HEK293T (cell line): Measurements from ENCODE around the gene ERO1B.

Experiments used
- ARNT ChIP-seq: fragments of 450-650 bp; IDR thresholded peaks from 2 replicates; pipeline ENCODE4 v1.6.1; 2017; ENCODE audit warnings: mild to moderate bottlenecking
- BHLHE40 ChIP-seq: fragments of 450-650 bp; IDR thresholded peaks from 2 replicates; pipeline ENCODE4 v1.6.1; 2016; ENCODE audit warnings: mild to moderate bottlenecking, moderate library complexity, borderline replicate concordance
- L3MBTL2 ChIP-seq: fragments of 450-650 bp; conservative IDR thresholded peaks from 2 replicates; pipeline ENCODE4 v1.6.1; 2016; ENCODE audit warnings: mild to moderate bottlenecking
- LEF1 ChIP-seq: fragments of 450-650 bp; IDR thresholded peaks from 2 replicates; pipeline ENCODE4 v1.6.1; 2017; ENCODE audit warnings: mild to moderate bottlenecking, borderline replicate concordance
- SP1 ChIP-seq: fragments of 450-650 bp; IDR thresholded peaks from 2 replicates; pipeline ENCODE4 v1.6.1; 2017
- SUZ12 ChIP-seq: fragments of 450-650 bp; IDR thresholded peaks from 2 replicates; pipeline ENCODE4 v1.6.1; 2016; ENCODE audit warnings: mild to moderate bottlenecking
- ZNF384 ChIP-seq: fragments of 450-650 bp; IDR thresholded peaks from 2 replicates; pipeline ENCODE4 v1.6.1; 2016

- TF ChIP-seq ARNT (no peak), LEF1 (no peak), BHLHE40 (no peak), L3MBTL2 (0 out of 2 replicates have a peak, but pooled peaks have one; percentile 30), ZNF384 (no peak), SP1 (no peak), SUZ12 (no peak)
These were observed 114.2 kb downstream of the ERO1B start for GRCh38 chr1:236167578-236167977.
